Muscle of leg (tissue), 11 donors: Measurements from ENCODE around the gene CSGALNACT2. TPM values are rescaled to one million over a fixed set of nuclear protein-coding genes. Genes with fewer than 3 reads are reported as not detected.

Experiments used
- DNase-seq: peaks from one replicate; pipeline ENCODE4 v3.0.0; 2013
- H3K27ac ChIP-seq: one replicate; pipeline ENCODE4 v1.5.1; 2013; ENCODE audit warnings: mild to moderate bottlenecking, low read length, control low read depth
- H3K27me3 ChIP-seq: one replicate; pipeline ENCODE4 v1.6.1; 2013; ENCODE audit warnings: low read length; ENCODE audit not compliant: control insufficient read depth, insufficient read depth
- H3K36me3 ChIP-seq: one replicate; pipeline ENCODE4 v1.6.1; 2013; ENCODE audit warnings: low read length; ENCODE audit not compliant: control insufficient read depth, insufficient read depth
- H3K4me1 ChIP-seq: one replicate; pipeline ENCODE4 v1.6.1; 2013; ENCODE audit warnings: low read length; ENCODE audit not compliant: control insufficient read depth, insufficient read depth
- H3K4me3 ChIP-seq: one replicate; pipeline ENCODE4 v1.5.1; 2013; ENCODE audit warnings: low read length, control low read depth
- H3K9me3 ChIP-seq: replicated peaks from 2 replicates; pipeline ENCODE4 v1.6.1; 2013; ENCODE audit warnings: low read depth, low read length; ENCODE audit not compliant: control insufficient read depth
- WGBS: methylation state at CpG from one replicate; pipeline ENCODE4 v1.1.5; 2013; ENCODE audit warnings: missing lambda C conversion rate; ENCODE audit not compliant: insufficient coverage; 5-methylcytosine and 5-hydroxymethylcytosine counted together
- polyA plus RNA-seq, 8 donors: library from polyadenylated mRNA; unstranded; fragments of 120-200 nt; gene quantifications; one replicate each; pipeline versions ENCODE4 v1.2.1 to v1.2.3, GENCODE V29; 2013; ENCODE audit warnings: inconsistent platforms in 1 of 8, low replicate concordance in 1 of 8; ENCODE audit not compliant: insufficient read length in 8 of 8, insufficient read depth in 1 of 8
- total RNA-seq: library from RNA; stranded (reverse); fragments of 120-200 nt; gene quantifications from one replicate; pipeline ENCODE4 v1.2.4, GENCODE V29; 2013

CSGALNACT2 gene
- total and polyA plus RNA-seq, 9 donors: 16.2 to 30.8 (median 23.0) TPM

DNA sequence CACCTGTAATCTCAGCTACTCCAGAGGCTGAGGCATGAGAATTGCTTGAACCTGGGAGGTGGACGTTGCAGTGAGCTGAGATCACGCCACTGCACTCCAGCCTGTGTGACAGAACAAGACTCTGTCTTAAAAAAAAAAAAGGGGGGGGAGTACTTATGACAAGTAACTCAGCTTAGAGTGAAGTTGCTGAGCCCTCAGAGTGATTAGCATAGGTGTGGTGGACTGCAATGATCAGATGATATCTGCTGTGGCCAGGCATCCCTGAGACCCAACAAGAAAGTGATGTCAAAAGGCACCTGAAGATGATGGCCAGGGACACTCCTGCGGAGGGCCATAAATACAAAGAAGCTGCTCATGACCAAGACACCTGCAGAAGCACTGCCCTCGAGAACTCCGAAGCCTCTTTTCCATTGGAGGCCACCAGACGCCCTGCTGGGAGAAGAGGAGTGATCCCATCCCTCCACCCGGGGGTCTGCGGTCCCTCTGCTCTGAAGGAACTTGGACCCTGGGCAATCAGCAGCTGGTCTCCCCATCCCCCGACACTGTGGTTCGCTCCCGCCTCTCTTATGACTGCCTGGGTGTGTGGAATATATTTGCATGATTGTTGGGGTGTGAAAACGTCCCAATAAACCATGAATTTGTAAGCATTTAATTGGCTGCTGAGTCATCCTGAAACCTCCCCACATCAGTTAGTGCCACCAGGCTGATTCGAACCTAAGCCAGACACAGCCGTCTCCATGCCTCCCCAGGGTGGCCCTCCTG lies 82.6 kb downstream of the CSGALNACT2 start:
- DNase-seq: no peak

DNA sequence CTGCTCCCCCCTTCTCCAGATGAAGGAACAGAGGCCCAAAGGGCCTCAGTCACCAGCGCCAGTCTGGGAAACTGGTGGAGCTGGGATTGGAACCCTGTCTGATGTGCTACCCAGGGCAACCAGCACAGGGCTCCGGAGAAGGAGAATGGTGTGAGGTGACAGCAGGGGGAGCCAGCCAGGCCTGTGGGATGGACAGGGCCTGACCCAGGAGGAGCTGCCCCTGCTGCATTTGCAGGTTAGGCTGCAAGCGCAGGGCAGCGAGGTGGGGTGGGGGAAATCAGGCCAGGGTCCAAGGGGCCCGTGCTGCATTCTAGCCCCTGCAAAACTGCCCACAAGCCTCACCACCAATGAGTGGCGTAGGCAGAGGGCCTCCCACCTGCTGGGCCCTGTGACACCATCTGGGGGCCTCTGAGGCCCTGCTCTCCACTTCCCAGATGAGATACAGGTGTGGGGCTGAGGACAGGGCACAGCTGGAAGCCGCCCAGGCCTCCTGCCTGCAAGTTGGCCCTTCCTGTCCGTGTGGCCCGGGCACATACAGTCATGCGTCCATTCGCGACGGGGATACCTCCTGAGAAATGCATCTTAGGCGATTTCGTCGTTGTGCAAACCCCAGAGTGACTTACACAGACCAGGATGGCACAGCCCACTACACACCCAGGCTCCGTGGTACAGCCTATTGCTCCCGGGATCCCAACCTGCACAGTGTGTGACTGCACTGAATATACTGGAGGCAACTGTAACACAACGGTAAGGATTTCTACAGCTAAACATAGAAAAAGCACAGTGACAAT lies 83.4 kb downstream of the CSGALNACT2 start:
- Histone ChIP-seq H3K4me3 (no peak overlapping the region), H3K4me1 (peaks cover 2% of the 10 kb centered on the region), H3K27me3 (peaks cover 8% of the 10 kb centered on the region), H3K9me3 (no peaks in the 10 kb centered on the region), H3K27ac (no peak overlapping the region), H3K36me3 (no peaks in the 10 kb centered on the region)
- WGBS: 57% methylated on average over 18 of the region's 19 CpGs
- no peak for DNase-seq

More for the DNA sequence above, 82.6 kb downstream of the CSGALNACT2 start:
- Histone ChIP-seq H3K4me3 (no peak overlapping the region), H3K4me1 (peaks cover 2% of the 10 kb centered on the region), H3K9me3 (no peaks in the 10 kb centered on the region), H3K27me3 (peaks cover 5% of the 10 kb centered on the region), H3K36me3 (no peaks in the 10 kb centered on the region), H3K27ac (no peak overlapping the region)
- 65% methylated on average over 8 of the region's 14 CpGs for WGBS

DNA sequence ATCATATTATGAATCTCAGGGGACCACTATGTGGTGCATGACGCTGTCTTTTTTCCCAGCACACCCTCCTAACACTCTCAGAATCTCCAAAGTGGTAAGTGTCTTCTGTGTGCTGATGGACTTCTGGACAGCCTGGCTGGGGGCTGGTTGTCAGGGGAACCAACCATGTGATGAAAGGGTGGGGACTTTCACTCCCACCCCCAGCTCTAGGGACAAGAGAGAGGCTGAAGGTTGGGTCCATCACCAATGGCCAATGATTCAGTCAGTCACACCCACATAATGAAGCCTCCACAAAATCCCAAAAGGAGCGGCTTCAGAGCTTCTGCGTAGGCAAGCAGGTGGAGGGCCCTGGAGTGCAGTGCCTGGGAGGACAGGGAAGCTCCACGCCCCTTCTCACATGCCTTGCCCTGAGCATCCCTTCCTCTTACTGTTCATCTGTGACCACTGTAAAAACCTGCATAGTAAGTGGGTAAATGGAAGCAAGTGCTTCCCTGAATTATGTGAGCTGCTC lies 84.0 kb downstream of the CSGALNACT2 start:
- H3K4me1 ChIP-seq: peaks cover 2% of the 10 kb centered on the region
- H3K9me3 ChIP-seq: no peaks in the 10 kb centered on the region
- no peak overlapping the region for H3K4me3 ChIP-seq
- H3K27me3 ChIP-seq: peaks cover 14% of the 10 kb centered on the region
- H3K27ac ChIP-seq: no peak overlapping the region
- H3K36me3 ChIP-seq: no peaks in the 10 kb centered on the region
- no peak for DNase-seq
- no CpG with 5 or more reads among the region's 4 CpGs for WGBS

DNA sequence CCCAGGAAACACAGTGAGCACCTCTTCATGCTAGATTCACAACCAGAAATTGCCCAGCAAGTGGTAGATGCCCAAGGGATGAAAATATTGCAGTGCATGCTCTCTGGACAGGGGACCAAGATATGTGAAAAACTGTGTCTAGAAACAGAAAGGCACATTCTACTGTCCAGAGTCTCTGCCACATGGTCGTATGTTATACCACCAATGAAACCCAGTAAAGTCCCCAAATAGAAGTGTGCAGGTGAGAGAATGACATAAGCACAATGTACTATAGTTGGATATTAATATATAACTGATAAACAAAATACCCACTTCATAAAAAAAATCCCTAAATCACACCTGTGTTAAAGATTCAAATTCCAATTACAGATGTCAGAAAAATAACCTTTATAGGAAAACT lies 84.8 kb downstream of the CSGALNACT2 start:
- no CpG with 5 or more reads among the region's 1 CpG for WGBS
- peaks cover 22% of the 10 kb centered on the region for H3K27me3 ChIP-seq
- no peak overlapping the region for H3K27ac ChIP-seq
- no peak for DNase-seq
- H3K4me1 ChIP-seq: peaks cover 2% of the 10 kb centered on the region
- H3K36me3 ChIP-seq: no peaks in the 10 kb centered on the region
- no peak overlapping the region for H3K4me3 ChIP-seq
- no peaks in the 10 kb centered on the region for H3K9me3 ChIP-seq

DNA sequence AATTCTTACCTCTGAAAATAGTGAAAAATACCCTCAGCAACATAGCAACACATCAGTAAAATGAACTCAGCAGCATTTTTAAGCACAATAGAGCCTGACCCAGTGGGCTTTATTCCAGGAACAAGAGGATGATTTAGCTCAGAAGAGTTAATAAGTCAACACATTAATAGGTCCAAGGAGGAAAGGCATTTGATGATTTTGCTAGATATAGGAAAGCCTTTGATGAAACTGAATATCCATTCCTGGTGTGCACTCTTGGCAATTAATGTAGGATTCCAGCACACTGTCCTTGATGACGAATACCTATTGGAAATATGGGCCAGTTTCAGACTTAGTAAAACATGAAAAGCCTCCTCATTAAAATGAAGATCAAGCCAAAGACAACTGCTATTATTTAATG lies 86.1 kb downstream of the CSGALNACT2 start:
- Histone ChIP-seq H3K27me3 (peaks cover 35% of the 10 kb centered on the region), H3K36me3 (no peaks in the 10 kb centered on the region), H3K9me3 (no peaks in the 10 kb centered on the region), H3K4me3 (no peak overlapping the region), H3K4me1 (peaks cover 6% of the 10 kb centered on the region), H3K27ac (no peak overlapping the region)
- no CpG with 5 or more reads among the region's 1 CpG for WGBS
- no peak for DNase-seq

DNA sequence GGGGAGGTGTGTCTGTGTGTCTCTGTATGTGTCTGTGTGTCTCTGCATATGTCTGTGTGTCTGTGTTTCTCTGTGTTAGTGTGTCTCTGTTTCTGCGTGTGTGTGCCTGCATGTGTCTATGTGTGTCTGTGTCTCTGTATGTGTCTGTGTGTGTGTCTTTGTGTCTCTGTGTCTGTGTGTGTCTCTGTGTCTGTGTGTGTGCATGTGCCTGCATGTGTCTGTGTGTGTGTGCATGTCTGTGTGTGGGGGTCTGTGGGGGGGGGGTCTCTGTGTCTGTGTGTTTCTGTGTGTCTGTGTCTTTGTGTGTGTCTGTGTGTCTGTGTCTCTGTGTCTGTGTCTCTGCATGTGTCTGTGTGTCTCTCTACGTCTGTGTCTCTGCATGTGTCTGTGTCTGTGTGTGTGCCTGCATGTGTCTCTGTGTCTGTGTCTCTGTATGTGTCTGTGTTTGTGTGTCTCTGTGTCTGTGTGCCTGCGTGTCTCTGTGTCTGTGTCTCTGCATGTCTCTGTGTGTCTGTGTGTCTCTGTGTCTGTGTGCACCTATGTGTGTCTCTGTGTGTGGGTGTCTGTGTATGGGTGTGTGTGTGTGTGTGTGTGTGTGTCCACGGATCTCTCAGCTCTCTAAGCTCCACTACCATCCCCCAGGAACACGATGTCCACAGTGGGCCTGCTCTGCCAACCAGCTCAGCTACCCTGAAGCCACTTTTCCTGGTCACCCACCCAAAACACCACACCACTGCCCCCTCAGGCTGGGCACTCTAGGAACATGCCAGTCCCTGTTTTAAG lies 87.0 kb downstream of the CSGALNACT2 start:
- 50% methylated on average over 2 of the region's 5 CpGs for WGBS
- H3K9me3 ChIP-seq: no peaks in the 10 kb centered on the region
- no peak for DNase-seq
- no peak overlapping the region for H3K4me3 ChIP-seq
- H3K27me3 ChIP-seq: peaks cover 42% of the 10 kb centered on the region
- H3K4me1 ChIP-seq: peaks cover 6% of the 10 kb centered on the region
- no peaks in the 10 kb centered on the region for H3K36me3 ChIP-seq
- no peak overlapping the region for H3K27ac ChIP-seq

DNA sequence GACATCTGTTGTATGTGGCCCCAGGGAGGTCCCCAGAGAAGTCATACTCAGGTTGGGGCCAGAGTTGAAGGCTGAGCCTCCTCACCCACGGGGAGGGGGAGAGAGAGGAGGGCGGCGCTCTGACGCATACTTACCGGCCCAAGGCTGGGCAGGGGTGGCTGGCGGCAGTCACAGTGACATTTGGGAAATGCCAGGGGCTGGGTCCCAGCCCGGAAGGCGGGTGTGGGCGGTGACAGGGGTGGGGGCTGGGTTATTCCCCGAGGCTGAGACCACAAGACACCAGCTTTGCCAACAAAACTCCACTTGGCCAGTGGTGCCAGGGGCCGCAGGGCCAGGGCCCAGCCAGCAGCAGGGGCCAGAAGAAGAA lies 87.5 kb downstream of the CSGALNACT2 start:
- 31% methylated on average over 9 of the region's 11 CpGs for whole genome bisulfite sequencing
- peaks cover 47% of the 10 kb centered on the region for H3K27me3 ChIP-seq

DNA sequence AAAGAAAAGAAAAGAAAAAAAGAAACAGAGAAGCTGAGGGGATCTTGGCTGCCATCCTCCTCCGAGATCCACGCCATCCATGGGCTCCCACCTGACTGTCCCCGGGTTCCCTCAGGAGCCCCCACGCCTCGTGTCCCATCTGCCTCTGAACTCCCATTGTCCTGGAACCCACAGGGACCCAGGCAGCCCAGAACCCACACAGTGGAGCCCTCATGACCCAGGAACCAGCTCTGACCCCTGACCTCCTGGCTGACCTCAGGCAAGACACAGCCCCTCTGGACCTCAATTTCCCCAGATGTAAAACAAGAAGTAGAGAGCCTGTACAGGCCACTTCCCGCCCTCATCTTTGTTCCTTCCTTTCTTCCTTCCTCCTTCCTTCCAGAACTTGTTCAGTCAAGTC lies 88.2 kb downstream of the CSGALNACT2 start:
- no peak for DNase-seq
- Histone ChIP-seq H3K4me3 (no peak overlapping the region), H3K4me1 (peaks cover 6% of the 10 kb centered on the region), H3K27me3 (peaks cover 54% of the 10 kb centered on the region), H3K9me3 (no peaks in the 10 kb centered on the region), H3K36me3 (no peaks in the 10 kb centered on the region), H3K27ac (no peak overlapping the region)
- WGBS: 70% methylated on average over 6 of the region's 6 CpGs

More for the DNA sequence above, 87.5 kb downstream of the CSGALNACT2 start:
- Histone ChIP-seq H3K36me3 (no peaks in the 10 kb centered on the region), H3K9me3 (no peaks in the 10 kb centered on the region), H3K4me1 (peaks cover 6% of the 10 kb centered on the region), H3K27ac (no peak overlapping the region), H3K4me3 (no peak overlapping the region)
- no peak for DNase-seq

DNA sequence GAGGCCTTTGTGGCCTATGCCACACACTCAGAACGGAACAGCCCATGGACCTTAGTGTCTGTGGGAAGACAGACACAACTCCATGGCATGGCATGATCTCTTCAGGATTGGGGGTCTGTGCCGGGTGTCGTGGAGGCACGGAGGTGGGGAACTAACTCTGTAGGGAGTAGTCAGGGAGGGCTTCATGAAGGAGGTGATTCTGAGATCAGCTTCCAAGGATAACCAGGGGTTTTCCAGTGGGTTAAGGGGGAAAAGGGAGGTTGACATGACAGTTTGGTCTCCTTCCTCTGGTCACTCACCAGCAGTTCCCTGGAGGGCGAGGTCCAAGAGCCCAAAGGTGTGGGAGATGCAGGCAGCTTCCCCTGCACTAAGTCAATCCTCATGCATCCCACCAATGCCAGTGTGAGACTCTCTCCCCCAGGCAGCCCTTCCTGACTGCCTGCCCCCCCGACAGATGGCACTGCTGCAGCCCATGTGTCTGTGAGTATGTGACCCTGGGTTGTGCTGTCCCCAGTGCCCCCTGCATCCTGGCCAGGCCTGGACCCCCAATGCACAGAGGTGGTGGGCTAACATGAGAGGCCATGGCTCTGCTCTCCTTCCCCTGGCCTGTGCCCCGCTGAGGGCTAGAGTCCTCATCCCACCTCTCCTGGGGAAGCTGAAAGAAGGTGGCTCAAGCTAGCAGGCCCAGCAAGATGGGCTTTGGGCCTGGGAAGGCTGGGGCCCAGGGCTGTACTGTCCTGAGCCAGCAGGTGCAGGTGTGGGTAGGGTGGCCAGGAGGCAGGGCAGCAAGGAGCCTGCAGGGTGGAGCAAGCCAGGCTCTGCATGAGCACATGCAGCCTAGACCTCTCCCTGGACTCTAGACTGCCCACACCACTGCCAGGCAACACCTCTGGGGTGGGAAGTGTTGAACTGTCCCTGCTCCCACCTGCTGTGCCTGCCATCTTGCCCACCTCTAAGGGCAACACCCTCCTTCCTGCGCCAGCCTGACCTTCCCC lies 88.9 kb downstream of the CSGALNACT2 start:
- H3K4me1 ChIP-seq: peaks cover 6% of the 10 kb centered on the region
- no peak for DNase-seq
- no peak overlapping the region for H3K4me3 ChIP-seq
- no peak overlapping the region for H3K27ac ChIP-seq
- no peaks in the 10 kb centered on the region for H3K36me3 ChIP-seq
- no peaks in the 10 kb centered on the region for H3K9me3 ChIP-seq
- 80% methylated on average over 6 of the region's 8 CpGs for WGBS
- peaks cover 60% of the 10 kb centered on the region for H3K27me3 ChIP-seq
